ENCODE measurements around the gene GRIK3. TPM values are rescaled to one million over a fixed set of nuclear protein-coding genes. Genes with fewer than 3 reads are reported as not detected.

Gene GRIK3
- total RNA-seq, 1 donor from 2014 or later = not detected

DNA sequence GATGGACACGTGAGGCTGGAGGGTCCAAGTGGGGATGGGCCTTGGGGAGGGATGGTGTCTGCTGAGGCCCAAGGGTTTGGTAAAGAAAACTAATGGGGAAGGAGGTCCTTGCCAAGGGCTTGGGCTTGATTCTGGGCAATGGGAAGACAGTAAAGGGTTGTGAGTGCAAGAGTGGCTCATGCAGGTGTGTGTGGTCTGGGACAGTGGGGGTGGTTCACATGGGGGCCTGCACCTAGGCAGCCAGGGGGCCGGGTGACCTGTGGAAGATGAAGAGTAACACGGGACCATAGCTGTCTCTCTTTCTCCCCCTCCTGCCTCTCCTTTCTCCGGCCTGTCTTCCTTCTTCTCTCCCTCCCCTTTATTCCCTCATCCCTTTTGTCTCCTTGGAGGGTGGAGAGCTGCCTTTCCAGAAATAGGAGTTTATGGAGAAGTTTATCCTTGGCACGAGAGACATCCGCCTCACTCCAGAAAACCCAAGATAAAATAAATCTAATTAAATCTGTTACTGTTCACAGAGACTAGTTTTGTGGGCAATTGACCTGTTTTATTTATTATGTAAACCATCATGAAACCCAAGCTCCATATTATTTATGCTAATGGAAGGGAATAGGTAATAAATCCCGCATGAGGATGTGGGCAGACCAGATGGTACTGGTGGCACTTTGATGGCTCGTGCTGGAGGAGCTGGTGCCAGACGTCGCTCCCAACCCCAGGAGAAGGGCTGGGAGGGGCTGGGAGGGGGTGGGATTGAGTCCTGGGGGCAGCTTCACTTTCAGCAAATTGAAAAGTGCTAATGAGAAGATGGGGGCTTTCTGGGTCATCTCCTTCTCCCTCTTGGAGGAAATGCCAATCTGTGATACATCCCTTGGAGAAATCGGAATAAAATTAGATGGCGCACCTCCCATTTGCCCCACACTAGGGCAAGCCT is 278.7 kb downstream of the GRIK3 start:
- TF ChIP-seq, protein P1, sequence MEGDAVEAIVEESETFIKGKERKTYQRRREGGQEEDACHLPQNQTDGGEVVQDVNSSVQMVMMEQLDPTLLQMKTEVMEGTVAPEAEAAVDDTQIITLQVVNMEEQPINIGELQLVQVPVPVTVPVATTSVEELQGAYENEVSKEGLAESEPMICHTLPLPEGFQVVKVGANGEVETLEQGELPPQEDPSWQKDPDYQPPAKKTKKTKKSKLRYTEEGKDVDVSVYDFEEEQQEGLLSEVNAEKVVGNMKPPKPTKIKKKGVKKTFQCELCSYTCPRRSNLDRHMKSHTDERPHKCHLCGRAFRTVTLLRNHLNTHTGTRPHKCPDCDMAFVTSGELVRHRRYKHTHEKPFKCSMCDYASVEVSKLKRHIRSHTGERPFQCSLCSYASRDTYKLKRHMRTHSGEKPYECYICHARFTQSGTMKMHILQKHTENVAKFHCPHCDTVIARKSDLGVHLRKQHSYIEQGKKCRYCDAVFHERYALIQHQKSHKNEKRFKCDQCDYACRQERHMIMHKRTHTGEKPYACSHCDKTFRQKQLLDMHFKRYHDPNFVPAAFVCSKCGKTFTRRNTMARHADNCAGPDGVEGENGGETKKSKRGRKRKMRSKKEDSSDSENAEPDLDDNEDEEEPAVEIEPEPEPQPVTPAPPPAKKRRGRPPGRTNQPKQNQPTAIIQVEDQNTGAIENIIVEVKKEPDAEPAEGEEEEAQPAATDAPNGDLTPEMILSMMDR (IDR thresholded peaks at IDR 0.05; ENCODE audit: unreplicated experiment) = no peak
- Mint-ChIP-seq H3K4me1 (no peaks in the 10 kb centered on the region), H3K9me3 (no peaks in the 10 kb centered on the region), H3K36me3 (no peaks in the 10 kb centered on the region), H3K27ac (no peak overlapping the region), H3K4me3 (no peak overlapping the region), H3K27me3 (ENCODE audit: low read depth) (peaks cover 24% of the 10 kb centered on the region)
- no peak for DNase-seq (ENCODE audit: low spot score in 2 of 2, unreplicated experiment in 2 of 2)

DNA sequence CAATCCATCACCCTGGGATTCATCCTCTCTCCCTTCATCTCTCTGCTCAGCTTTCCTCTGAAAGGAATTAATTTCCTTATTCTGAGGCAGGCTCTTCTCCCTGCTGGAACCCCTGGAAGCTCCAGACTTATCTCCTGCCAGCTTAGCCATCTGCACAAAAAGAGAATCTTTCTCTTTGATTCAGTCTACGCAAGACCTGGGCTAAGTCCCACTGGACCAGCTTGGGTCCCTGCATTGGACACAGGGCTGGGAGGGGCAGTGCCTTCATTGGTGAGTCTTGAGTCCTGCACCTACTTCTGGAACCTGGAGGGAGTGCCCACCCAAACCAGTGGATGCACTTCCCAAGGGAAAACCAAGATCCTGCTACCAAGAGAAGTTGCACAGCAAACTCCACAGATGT is 279.9 kb downstream of the GRIK3 start:
- TF ChIP-seq, protein P1 (IDR thresholded peaks at IDR 0.05; ENCODE audit: unreplicated experiment) = no peak
- Mint-ChIP-seq H3K4me1 (no peaks in the 10 kb centered on the region), H3K27ac (no peak overlapping the region), H3K9me3 (no peaks in the 10 kb centered on the region), H3K36me3 (no peaks in the 10 kb centered on the region), H3K27me3 (ENCODE audit: low read depth) (peaks cover 22% of the 10 kb centered on the region), H3K4me3 (no peak overlapping the region)
- DNase-seq (ENCODE audit: low spot score in 2 of 2, unreplicated experiment in 2 of 2) = no peak

DNA sequence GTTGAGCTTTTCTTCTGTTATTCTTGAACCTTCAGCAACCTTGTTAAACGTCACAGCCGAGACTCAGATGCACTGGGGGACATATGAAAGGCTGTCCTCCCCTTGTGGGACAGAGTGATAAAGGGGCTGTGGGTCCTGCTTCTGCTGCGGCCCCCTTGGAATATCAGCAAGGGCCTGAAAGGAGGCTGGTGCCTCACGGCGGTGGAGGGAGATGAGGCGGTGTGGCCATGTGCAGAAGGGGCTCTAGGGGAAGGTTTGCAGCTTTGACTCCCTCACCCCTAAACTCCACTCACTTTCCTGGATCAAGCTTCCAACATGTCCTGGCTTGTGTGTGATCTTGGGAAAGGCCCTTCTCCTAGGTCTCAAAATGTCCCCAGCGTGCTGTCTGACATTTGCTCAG is 280.9 kb downstream of the GRIK3 start:
- Mint-ChIP-seq H3K4me3 (no peak overlapping the region), H3K9me3 (no peaks in the 10 kb centered on the region), H3K36me3 (no peaks in the 10 kb centered on the region), H3K4me1 (no peaks in the 10 kb centered on the region), H3K27me3 (ENCODE audit: low read depth) (peaks cover 26% of the 10 kb centered on the region), H3K27ac (no peak overlapping the region)
- no peak for DNase-seq (ENCODE audit: low spot score in 2 of 2, unreplicated experiment in 2 of 2)
- TF ChIP-seq, protein P1 (IDR thresholded peaks at IDR 0.05; ENCODE audit: unreplicated experiment) = no peak

DNA sequence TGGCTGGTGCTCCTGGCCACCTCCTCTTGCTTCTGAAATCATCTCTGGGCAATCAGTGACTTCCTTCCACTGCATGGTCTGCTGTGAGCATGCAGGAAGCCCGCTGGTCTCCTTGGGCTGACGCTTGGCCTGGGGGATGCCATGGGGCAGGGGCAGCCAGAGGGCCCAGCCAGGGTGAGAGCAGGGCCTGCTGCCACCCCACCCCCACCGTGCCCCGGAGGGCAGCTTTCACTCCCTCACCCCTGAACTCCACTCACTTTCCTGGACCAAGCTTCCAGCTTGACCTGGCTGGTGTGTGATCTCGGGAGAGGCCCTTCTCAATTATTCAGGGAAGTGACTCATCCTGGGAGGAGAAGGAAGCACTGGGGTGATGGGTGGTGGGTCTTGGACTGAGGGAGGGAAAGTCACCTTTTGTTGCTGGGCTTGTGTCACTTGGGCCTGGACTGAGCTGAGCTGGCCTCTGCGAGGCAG is 281.4 kb downstream of the GRIK3 start:
- TF ChIP-seq, protein P1 (IDR thresholded peaks at IDR 0.05; ENCODE audit: unreplicated experiment) = no peak
- no peaks in the 10 kb centered on the region for H3K36me3 Mint-ChIP-seq
- no peak overlapping the region for H3K4me3 Mint-ChIP-seq
- H3K27me3 Mint-ChIP-seq (ENCODE audit: low read depth) = peaks cover 26% of the 10 kb centered on the region
- H3K27ac Mint-ChIP-seq = no peak overlapping the region
- H3K9me3 Mint-ChIP-seq = no peaks in the 10 kb centered on the region
- DNase-seq (ENCODE audit: low spot score in 2 of 2, unreplicated experiment in 2 of 2) = no peak
- no peaks in the 10 kb centered on the region for H3K4me1 Mint-ChIP-seq

DNA sequence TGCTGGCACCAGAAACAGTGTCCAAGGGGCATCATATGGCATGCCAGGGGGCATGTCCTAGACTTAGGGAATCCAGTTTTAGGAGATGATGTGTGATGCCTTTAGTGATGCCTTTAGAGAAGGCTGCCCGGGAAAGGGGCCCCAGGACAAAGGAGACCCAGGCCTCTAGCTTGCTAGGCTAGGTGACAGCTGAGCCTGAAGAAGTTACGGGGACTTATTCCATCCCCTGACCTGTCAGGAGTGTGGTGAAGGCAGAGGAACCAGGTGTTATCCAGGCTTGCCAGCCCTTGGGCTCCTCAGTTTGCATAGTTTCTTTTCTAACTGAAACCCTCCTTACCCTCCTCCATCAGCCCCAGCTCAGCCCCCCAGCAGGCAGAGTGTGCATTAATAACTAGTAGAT is 281.9 kb downstream of the GRIK3 start:
- Mint-ChIP-seq H3K27me3 (ENCODE audit: low read depth) (peaks cover 22% of the 10 kb centered on the region), H3K4me1 (no peaks in the 10 kb centered on the region), H3K36me3 (no peaks in the 10 kb centered on the region), H3K4me3 (no peak overlapping the region), H3K9me3 (peaks cover 2% of the 10 kb centered on the region), H3K27ac (no peak overlapping the region)
- no peak for DNase-seq (ENCODE audit: low spot score in 2 of 2, unreplicated experiment in 2 of 2)
- TF ChIP-seq, protein P1 (IDR thresholded peaks at IDR 0.05; ENCODE audit: unreplicated experiment) = no peak
